Endodermal cell (in vitro differentiated cells): ENCODE data around the gene LTBP4. TPM values are rescaled to one million over a fixed set of nuclear protein-coding genes. Genes with fewer than 3 reads are reported as not detected.
"Not testable (repeated sequence)": the region's sequence is repeated elsewhere in the genome, so short reads cannot be mapped to it uniquely, and the experiment has no call there.

ENCODE experiments used
- DNase-seq: peaks from one replicate; pipeline ENCODE4 v3.0.0-alpha.2; 2017
- H3K27ac ChIP-seq: 2 replicates; pipeline ENCODE4 v1.5.1; 2013; ENCODE audit warnings: mild to moderate bottlenecking, low read depth, low read length, moderate library complexity
- H3K27me3 ChIP-seq: 2 replicates; pipeline ENCODE4 v1.6.1; 2013; ENCODE audit warnings: mild to moderate bottlenecking, low read length, moderate library complexity; ENCODE audit not compliant: insufficient read depth, control insufficient read depth, poor library complexity, severe bottlenecking
- H3K36me3 ChIP-seq: 2 replicates; pipeline ENCODE4 v1.7.0; 2013; ENCODE audit warnings: mild to moderate bottlenecking, low read length, moderate library complexity; ENCODE audit not compliant: control insufficient read depth, insufficient read depth
- H3K4me1 ChIP-seq: one replicate; pipeline ENCODE4 v1.7.0; 2013; ENCODE audit warnings: low read length; ENCODE audit not compliant: control insufficient read depth, insufficient read depth
- H3K4me3 ChIP-seq: 2 replicates; pipeline ENCODE4 v1.5.1; 2013; ENCODE audit warnings: mild to moderate bottlenecking, low read length, moderate library complexity
- H3K9ac ChIP-seq: 2 replicates; pipeline ENCODE4 v1.6.1; 2013; ENCODE audit warnings: mild to moderate bottlenecking, low read length, moderate library complexity; ENCODE audit not compliant: poor library complexity, severe bottlenecking; ENCODE audit errors: extremely low read depth
- H3K9me3 ChIP-seq: 2 replicates; pipeline ENCODE4 v1.6.1; 2013; ENCODE audit warnings: mild to moderate bottlenecking, low read length, moderate library complexity; ENCODE audit not compliant: control insufficient read depth
- H3K27ac Mint-ChIP-seq: 2 replicates; pipeline ENCODE4 v1.8.0; 2020; ENCODE audit warnings: mixed read lengths
- H3K27me3 Mint-ChIP-seq: 2 replicates; pipeline ENCODE4 v1.8.0; 2021; ENCODE audit warnings: mild to moderate bottlenecking, mixed read lengths; ENCODE audit not compliant: insufficient read depth
- H3K36me3 Mint-ChIP-seq: 2 replicates; pipeline ENCODE4 v1.8.0; 2020; ENCODE audit warnings: low read depth, mixed read lengths
- H3K4me1 Mint-ChIP-seq: 2 replicates; pipeline ENCODE4 v1.8.0; 2020; ENCODE audit warnings: mixed read lengths
- H3K4me3 Mint-ChIP-seq: 2 replicates; pipeline ENCODE4 v1.8.0; 2020; ENCODE audit warnings: mild to moderate bottlenecking, moderate library complexity, mixed read lengths
- H3K9me3 Mint-ChIP-seq: 2 replicates; pipeline ENCODE4 v1.8.0; 2020; ENCODE audit warnings: mild to moderate bottlenecking, mixed read lengths
- WGBS, 2 experiments: methylation state at CpG; one replicate each; pipeline versions ENCODE4 v1.1.5 to v1.1.7; 2013; ENCODE audit warnings: missing lambda C conversion rate in 2 of 2, mixed read lengths in 1 of 2; ENCODE audit not compliant: insufficient coverage in 1 of 2, insufficient read length in 1 of 2; 5-methylcytosine and 5-hydroxymethylcytosine counted together
- total RNA-seq, 2 donors: library from RNA; stranded (reverse); fragmentation: NEBNext Ultra II Directional in 1 of 2; extraction: Animal tissue kit (Norgen Biotek cat#: 25700) in 1 of 2; gene quantifications; 2 replicates in 1 of 2; 3 replicates in 1 of 2; pipeline ENCODE4 v1.2.1, GENCODE V29; 2021
- TF ChIP-seq, protein P1 (sequence below): fragments of 200-600 bp; sonication (generic); conservative IDR thresholded peaks from 2 replicates; pipeline ENCODE4 v1.5.0; 2021; ENCODE audit warnings: antibody characterized with exemption, mild to moderate bottlenecking

Gene LTBP4
- total RNA-seq, 2 donors from 2014 or later = 104 to 133 TPM

DNA sequence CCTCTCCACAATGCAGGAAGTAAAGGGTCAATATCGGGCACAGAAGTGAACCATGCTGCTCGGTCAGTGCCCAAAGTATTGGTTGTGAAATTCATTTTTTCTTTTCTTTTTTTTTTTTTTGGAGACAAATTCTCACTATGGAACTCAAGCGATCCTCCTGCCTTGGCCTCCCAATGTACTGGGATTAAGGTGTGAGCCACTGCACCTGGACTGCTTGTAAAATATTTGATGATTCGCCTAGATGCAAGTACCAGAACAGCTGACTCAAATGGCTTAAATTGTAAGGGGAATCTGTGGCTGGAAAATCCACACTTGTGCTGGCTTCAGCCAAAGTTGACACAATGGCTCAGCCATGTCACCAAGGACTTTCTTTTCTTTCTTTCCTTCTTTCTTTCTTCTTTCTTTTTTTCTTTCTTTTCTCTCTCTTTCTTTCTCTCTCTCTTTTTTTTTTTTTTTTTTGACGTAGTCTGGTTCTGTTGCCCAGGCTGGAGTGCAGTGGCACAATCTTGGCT, 45.6 kb downstream of the LTBP4 start:
- H3K27ac ChIP-seq = no peak overlapping the region
- peaks cover 5% of the 10 kb centered on the region for H3K27me3 Mint-ChIP-seq
- peaks cover 3% of the 10 kb centered on the region for H3K9me3 Mint-ChIP-seq
- DNase-seq = no peak
- WGBS, 2 experiments = 92 to 94% methylated on average over 2 to 5 of the region's 5 CpGs
- H3K4me1 ChIP-seq = no peaks in the 10 kb centered on the region
- H3K36me3 Mint-ChIP-seq = no peaks in the 10 kb centered on the region
- H3K36me3 ChIP-seq = no peaks in the 10 kb centered on the region
- H3K9me3 ChIP-seq = no peaks in the 10 kb centered on the region
- H3K4me1 Mint-ChIP-seq = no peaks in the 10 kb centered on the region
- no peak overlapping the region for H3K4me3 ChIP-seq
- H3K9ac ChIP-seq = no peak overlapping the region
- no peak overlapping the region for H3K27ac Mint-ChIP-seq
- H3K4me3 Mint-ChIP-seq = no peak overlapping the region
- TF ChIP-seq, protein P1, sequence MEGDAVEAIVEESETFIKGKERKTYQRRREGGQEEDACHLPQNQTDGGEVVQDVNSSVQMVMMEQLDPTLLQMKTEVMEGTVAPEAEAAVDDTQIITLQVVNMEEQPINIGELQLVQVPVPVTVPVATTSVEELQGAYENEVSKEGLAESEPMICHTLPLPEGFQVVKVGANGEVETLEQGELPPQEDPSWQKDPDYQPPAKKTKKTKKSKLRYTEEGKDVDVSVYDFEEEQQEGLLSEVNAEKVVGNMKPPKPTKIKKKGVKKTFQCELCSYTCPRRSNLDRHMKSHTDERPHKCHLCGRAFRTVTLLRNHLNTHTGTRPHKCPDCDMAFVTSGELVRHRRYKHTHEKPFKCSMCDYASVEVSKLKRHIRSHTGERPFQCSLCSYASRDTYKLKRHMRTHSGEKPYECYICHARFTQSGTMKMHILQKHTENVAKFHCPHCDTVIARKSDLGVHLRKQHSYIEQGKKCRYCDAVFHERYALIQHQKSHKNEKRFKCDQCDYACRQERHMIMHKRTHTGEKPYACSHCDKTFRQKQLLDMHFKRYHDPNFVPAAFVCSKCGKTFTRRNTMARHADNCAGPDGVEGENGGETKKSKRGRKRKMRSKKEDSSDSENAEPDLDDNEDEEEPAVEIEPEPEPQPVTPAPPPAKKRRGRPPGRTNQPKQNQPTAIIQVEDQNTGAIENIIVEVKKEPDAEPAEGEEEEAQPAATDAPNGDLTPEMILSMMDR = no peak
- no peaks in the 10 kb centered on the region for H3K27me3 ChIP-seq

DNA sequence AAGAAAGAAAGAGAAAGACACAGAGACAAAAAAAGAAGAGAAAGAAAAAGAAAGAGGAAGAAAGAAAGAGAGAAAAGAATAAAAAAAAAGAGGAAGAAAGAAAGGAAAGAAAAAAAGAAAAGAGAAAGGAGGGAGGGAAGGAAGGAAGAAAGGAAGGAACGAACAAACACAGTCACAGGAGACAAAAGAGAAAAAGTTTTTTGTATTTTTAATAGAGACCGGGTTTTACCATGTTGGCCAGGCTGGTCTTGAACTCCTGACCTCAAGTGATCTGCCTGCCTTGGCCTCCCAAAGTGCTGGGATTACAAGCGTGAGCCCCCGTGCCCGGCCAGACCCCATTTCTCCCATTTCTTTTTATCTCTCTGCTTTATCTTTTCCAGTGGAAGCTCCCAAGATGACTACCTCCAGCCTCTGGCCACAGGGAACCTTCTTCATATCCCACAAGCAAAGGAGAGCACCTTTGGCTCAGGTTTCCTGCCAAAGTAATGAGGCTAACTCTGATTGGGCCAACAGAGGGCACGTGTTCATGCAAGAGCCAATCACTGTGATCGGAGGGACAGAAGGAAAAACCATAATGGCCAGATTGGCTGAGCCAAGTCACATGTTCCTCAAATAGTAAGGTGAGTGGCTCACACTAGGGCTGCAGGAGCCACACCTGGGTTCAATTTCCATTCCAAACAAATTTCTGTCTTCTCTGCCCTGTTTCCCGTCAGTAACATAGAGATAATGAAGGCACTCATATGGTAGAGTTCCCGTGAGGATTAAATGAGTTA, 48.9 kb downstream of the LTBP4 start:
- not testable (repeated sequence) for H3K36me3 ChIP-seq, H3K4me3 Mint-ChIP-seq, H3K9ac ChIP-seq, DNase-seq, H3K36me3 Mint-ChIP-seq, H3K4me1 Mint-ChIP-seq, H3K4me3 ChIP-seq, H3K27me3 ChIP-seq, H3K4me1 ChIP-seq, H3K9me3 ChIP-seq, H3K27ac ChIP-seq, H3K27me3 Mint-ChIP-seq, H3K9me3 Mint-ChIP-seq, H3K27ac Mint-ChIP-seq
- 93 to 95% methylated on average over 6 to 9 of the region's 9 CpGs for WGBS, 2 experiments

DNA sequence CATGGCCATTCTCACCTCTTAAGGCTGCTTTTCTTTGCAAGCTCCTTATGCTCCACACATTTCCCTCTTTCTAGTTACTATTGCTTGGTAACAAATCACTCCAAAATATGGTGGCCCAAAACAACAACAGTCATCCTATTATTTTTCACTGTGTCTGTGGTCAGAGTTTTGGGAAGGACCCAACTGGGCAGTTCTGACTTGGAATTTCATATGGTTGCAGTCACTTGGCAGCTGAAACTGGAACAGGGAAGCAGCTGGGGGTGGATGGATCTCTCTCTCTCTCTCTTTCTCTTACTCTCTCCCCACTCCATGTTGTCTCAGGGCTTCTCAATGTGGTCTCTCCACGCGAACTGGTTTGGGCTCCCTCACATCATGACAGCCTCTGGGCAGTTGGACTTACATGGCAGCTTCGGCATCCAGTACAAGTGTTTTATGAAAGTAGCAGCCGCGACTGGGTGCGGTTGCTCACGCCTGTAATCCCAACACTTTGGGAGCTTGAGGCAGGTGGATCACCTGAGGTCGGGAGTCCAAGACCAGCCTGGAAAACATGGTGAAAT, 49.7 kb downstream of the LTBP4 start:
- 88 to 93% methylated on average over 7 to 8 of the region's 8 CpGs for WGBS, 2 experiments
- TF ChIP-seq, protein P1 = no peak
- no peak overlapping the region for H3K27ac ChIP-seq
- no peak for DNase-seq
- H3K9me3 Mint-ChIP-seq = peaks cover 3% of the 10 kb centered on the region
- H3K9ac ChIP-seq = no peak overlapping the region
- H3K4me1 Mint-ChIP-seq = no peaks in the 10 kb centered on the region
- no peaks in the 10 kb centered on the region for H3K36me3 ChIP-seq
- no peaks in the 10 kb centered on the region for H3K4me1 ChIP-seq
- no peaks in the 10 kb centered on the region for H3K27me3 ChIP-seq
- H3K27ac Mint-ChIP-seq = no peak overlapping the region
- peaks cover 5% of the 10 kb centered on the region for H3K27me3 Mint-ChIP-seq
- H3K4me3 ChIP-seq = no peak overlapping the region
- no peak overlapping the region for H3K4me3 Mint-ChIP-seq
- no peaks in the 10 kb centered on the region for H3K36me3 Mint-ChIP-seq
- H3K9me3 ChIP-seq = no peaks in the 10 kb centered on the region

DNA sequence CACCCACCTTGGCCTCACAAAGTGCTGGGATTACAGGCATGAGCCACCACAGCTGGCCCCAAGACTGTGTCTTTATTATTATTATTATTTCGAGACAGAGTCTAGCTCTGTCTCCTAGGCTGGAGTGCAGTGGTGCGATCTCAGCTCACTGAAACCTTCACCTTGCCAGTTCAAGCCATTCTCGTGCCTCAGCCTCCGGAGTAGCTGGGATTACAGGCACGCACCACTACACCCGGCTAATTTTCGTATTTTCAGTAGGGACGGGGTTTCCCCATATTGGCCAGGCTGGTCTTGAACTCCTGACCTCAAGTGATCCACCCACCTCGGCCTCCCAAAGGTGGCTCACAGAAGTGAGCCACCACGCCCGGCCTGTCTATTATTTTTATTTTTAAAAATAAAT, 51.1 kb downstream of the LTBP4 start:
- H3K27ac ChIP-seq, H3K9ac ChIP-seq, H3K4me1 Mint-ChIP-seq, H3K9me3 ChIP-seq, H3K4me3 Mint-ChIP-seq, H3K27ac Mint-ChIP-seq, H3K27me3 ChIP-seq, H3K27me3 Mint-ChIP-seq, H3K4me1 ChIP-seq, H3K4me3 ChIP-seq, H3K36me3 ChIP-seq, H3K9me3 Mint-ChIP-seq, DNase-seq, H3K36me3 Mint-ChIP-seq: not testable (repeated sequence)
- WGBS, 2 experiments = 89 to 97% methylated on average over 8 to 9 of the region's 11 CpGs

DNA sequence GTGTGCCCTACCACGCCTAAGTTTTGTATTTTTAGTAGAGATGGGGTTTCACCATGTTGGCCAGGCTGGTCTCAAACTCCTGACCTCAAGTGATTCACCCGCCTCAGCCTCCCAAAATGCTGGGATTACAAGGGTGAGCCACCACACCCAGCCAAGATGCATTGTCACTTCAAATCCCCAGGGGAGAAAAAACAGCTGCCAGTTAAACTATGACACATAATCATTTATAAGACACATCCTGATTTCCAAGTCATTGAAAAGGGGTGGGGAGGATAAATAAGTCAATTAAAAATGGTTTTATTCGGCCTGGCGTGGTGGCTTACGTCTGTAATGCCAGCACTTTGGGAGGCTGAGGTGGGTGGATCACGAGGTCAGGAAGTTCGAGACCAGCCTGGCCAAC, 54.5 kb downstream of the LTBP4 start:
- not testable (repeated sequence) for H3K36me3 ChIP-seq, H3K27ac ChIP-seq, H3K4me1 Mint-ChIP-seq, H3K9me3 Mint-ChIP-seq, H3K27ac Mint-ChIP-seq, H3K27me3 ChIP-seq, H3K4me1 ChIP-seq, H3K36me3 Mint-ChIP-seq, H3K4me3 ChIP-seq, H3K27me3 Mint-ChIP-seq, H3K4me3 Mint-ChIP-seq, DNase-seq, H3K9ac ChIP-seq, H3K9me3 ChIP-seq
- WGBS, 2 experiments = 95 to 96% methylated on average over 5 to 7 of the region's 7 CpGs
